HuH-7.5 (cell line): ENCODE results near the gene C4orf50.

Source experiments
- DNase-seq: peaks from one replicate; pipeline ENCODE4 v3.0.0; 2011; ENCODE audit warnings: low spot score

Gene C4orf50

GRCh38 chr4:6018331-6018730, at the start of gene C4orf50:
Gene C4orf50 (minus strand): TSS chr4:6018431.
- DNase-seq, result no peak

- DNase-seq, result no peak
Measured at GRCh38 chr4:6065934-6066590, 47.8 kb upstream of the C4orf50 start.

- DNase-seq, result no peak
Measured at GRCh38 chr4:6065166-6065565, 46.9 kb upstream of the C4orf50 start.

GRCh38 chr4:6064383-6064782, 46.2 kb upstream of the C4orf50 start:
- no peak for DNase-seq

- no peak for DNase-seq
Measured at GRCh38 chr4:6063684-6064083, 45.5 kb upstream of the C4orf50 start.

- DNase-seq, result no peak
Measured at GRCh38 chr4:6062133-6062532, 43.9 kb upstream of the C4orf50 start.

- DNase-seq, result no peak
Measured at GRCh38 chr4:6059375-6059805, 41.2 kb upstream of the C4orf50 start.

GRCh38 chr4:6058531-6059374, 40.5 kb upstream of the C4orf50 start:
- no peak for DNase-seq

- no peak for DNase-seq
Measured at GRCh38 chr4:6056976-6057766, 38.9 kb upstream of the C4orf50 start.

GRCh38 chr4:6055436-6055835, 37.2 kb upstream of the C4orf50 start:
- DNase-seq, result no peak

GRCh38 chr4:6055030-6055429, 36.8 kb upstream of the C4orf50 start:
- DNase-seq, result no peak

- no peak for DNase-seq
Measured at GRCh38 chr4:6054162-6054922, 36.1 kb upstream of the C4orf50 start.

GRCh38 chr4:6052679-6053078, 34.4 kb upstream of the C4orf50 start:
- DNase-seq, result no peak

- DNase-seq, result no peak
Measured at GRCh38 chr4:6050551-6050950, 32.3 kb upstream of the C4orf50 start.

GRCh38 chr4:6049985-6050384, 31.8 kb upstream of the C4orf50 start:
- no peak for DNase-seq

GRCh38 chr4:6049278-6049677, 31.0 kb upstream of the C4orf50 start:
- no peak for DNase-seq

GRCh38 chr4:6048537-6048936, 30.3 kb upstream of the C4orf50 start:
- DNase-seq, result no peak

- no peak for DNase-seq
Measured at GRCh38 chr4:6047130-6047673, 29.0 kb upstream of the C4orf50 start.

GRCh38 chr4:6046526-6047129, 28.4 kb upstream of the C4orf50 start:
- no peak for DNase-seq

- DNase-seq, result no peak
Measured at GRCh38 chr4:6044805-6045204, 26.6 kb upstream of the C4orf50 start.

GRCh38 chr4:6044276-6044675, 26.0 kb upstream of the C4orf50 start:
- no peak for DNase-seq
